B cell (primary cell): ENCODE results near the gene PPP1R16B.

ENCODE experiments used
- EZH2 ChIP-seq: IDR thresholded peaks from 2 replicates; pipeline ENCODE4 v1.6.1; 2012; ENCODE audit warnings: borderline replicate concordance, low read depth, mild to moderate bottlenecking, moderate library complexity, low read length; ENCODE audit not compliant: insufficient read depth, poor library complexity, severe bottlenecking
- TF ChIP-seq, protein P1 (sequence below): fragments of 200-600 bp; IDR thresholded peaks from one replicate; pipeline ENCODE4 v1.8.0; 2022; ENCODE audit warnings: antibody characterized with exemption, mild to moderate bottlenecking

DNA sequence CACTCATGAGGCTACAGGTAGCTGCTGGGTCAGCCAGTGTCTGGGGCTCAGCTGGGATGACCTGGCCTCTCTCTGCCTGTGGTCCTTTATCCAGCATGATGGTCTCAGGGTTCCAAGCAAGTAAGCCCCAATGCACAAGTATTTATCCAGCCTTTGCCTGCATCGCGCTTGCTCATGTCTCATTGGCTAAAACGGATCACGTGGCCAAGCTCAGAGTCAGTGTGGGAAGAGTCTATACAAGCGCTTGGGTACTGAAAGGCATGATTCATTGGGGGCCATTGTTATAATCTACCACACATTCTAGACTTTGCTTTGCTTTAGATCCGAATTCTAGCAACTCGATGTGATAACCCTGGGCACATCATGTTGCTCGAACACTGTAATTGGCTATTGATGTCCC lies 48.3 kb downstream of the PPP1R16B start:
- TF ChIP-seq, protein P1, sequence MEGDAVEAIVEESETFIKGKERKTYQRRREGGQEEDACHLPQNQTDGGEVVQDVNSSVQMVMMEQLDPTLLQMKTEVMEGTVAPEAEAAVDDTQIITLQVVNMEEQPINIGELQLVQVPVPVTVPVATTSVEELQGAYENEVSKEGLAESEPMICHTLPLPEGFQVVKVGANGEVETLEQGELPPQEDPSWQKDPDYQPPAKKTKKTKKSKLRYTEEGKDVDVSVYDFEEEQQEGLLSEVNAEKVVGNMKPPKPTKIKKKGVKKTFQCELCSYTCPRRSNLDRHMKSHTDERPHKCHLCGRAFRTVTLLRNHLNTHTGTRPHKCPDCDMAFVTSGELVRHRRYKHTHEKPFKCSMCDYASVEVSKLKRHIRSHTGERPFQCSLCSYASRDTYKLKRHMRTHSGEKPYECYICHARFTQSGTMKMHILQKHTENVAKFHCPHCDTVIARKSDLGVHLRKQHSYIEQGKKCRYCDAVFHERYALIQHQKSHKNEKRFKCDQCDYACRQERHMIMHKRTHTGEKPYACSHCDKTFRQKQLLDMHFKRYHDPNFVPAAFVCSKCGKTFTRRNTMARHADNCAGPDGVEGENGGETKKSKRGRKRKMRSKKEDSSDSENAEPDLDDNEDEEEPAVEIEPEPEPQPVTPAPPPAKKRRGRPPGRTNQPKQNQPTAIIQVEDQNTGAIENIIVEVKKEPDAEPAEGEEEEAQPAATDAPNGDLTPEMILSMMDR: no peak
- TF ChIP-seq EZH2: no peak
